Neuronal stem cell (in vitro differentiated cells): Measurements from ENCODE around the gene RPLP2.

Experiments
- DNase-seq: peaks from one replicate; pipeline ENCODE4 v3.0.0-alpha.2; 2013; ENCODE audit warnings: low spot score
- H2AFZ ChIP-seq: one replicate; pipeline ENCODE4 v1.6.1; 2013; ENCODE audit warnings: mild to moderate bottlenecking, low read length, inconsistent platforms
- H2AK5ac ChIP-seq: 2 replicates; pipeline ENCODE4 v1.6.1; 2013; ENCODE audit warnings: low read depth, mild to moderate bottlenecking, inconsistent platforms, low read length, moderate library complexity, mixed read lengths
- H2BK120ac ChIP-seq: 2 replicates; pipeline ENCODE4 v1.6.1; 2013; ENCODE audit warnings: low read depth, mild to moderate bottlenecking, inconsistent platforms, low read length, moderate library complexity, mixed read lengths
- H2BK12ac ChIP-seq: one replicate; pipeline ENCODE4 v1.6.1; 2013; ENCODE audit warnings: low read length, inconsistent platforms
- H2BK15ac ChIP-seq: 2 replicates; pipeline ENCODE4 v1.6.1; 2013; ENCODE audit warnings: mild to moderate bottlenecking, low read length, inconsistent platforms, mixed read lengths
- H2BK5ac ChIP-seq: one replicate; pipeline ENCODE4 v1.6.1; 2013; ENCODE audit warnings: inconsistent platforms, mild to moderate bottlenecking, low read length, moderate library complexity
- H3K14ac ChIP-seq: one replicate; pipeline ENCODE4 v1.6.1; 2013; ENCODE audit warnings: low read length, inconsistent platforms
- H3K18ac ChIP-seq: 2 replicates; pipeline ENCODE4 v1.6.1; 2013; ENCODE audit warnings: low read length, inconsistent platforms
- H3K23ac ChIP-seq: 2 replicates; pipeline ENCODE4 v1.6.1; 2013; ENCODE audit warnings: low read depth, mild to moderate bottlenecking, mixed read lengths, low read length, inconsistent platforms; ENCODE audit not compliant: poor library complexity
- H3K27ac ChIP-seq: replicated peaks from 3 replicates; pipeline ENCODE4 v1.5.1; 2013; ENCODE audit warnings: low read length, inconsistent platforms
- H3K27me3 ChIP-seq, 3 experiments: 2 replicates each; pipeline ENCODE4 v1.6.1; 2013; ENCODE audit warnings: low read length in 3 of 3, mild to moderate bottlenecking in 2 of 3, inconsistent platforms in 1 of 3, low read depth in 1 of 3, mixed read lengths in 1 of 3, moderate library complexity in 1 of 3; ENCODE audit not compliant: control insufficient read depth in 3 of 3, insufficient read depth in 3 of 3
- H3K36me3 ChIP-seq, 2 donors: replicated peaks in 1 of 2; 2 replicates each; pipeline ENCODE4 v1.6.1; 2013; ENCODE audit warnings: low read length in 2 of 2; ENCODE audit not compliant: control insufficient read depth in 2 of 2, insufficient read depth in 2 of 2
- H3K4ac ChIP-seq: 2 replicates; pipeline ENCODE4 v1.6.1; 2013; ENCODE audit warnings: inconsistent platforms, mild to moderate bottlenecking, low read length, moderate library complexity
- H3K4me1 ChIP-seq, 2 donors: 1 replicate in 1 of 2; 2 replicates in 1 of 2; pipeline ENCODE4 v1.6.1; 2013; ENCODE audit warnings: low read length in 2 of 2, low read depth in 1 of 2; ENCODE audit not compliant: control insufficient read depth in 2 of 2, insufficient read depth in 1 of 2
- H3K4me2 ChIP-seq: one replicate; pipeline ENCODE4 v1.6.1; 2013; ENCODE audit warnings: mild to moderate bottlenecking, low read length, inconsistent platforms; ENCODE audit not compliant: insufficient read depth, poor library complexity, severe bottlenecking
- H3K4me3 ChIP-seq, 2 donors: 2 replicates each; pipeline ENCODE4 v1.5.1; 2013; ENCODE audit warnings: low read length in 2 of 2, mild to moderate bottlenecking in 2 of 2, inconsistent platforms in 1 of 2, moderate library complexity in 1 of 2
- H3K79me1 ChIP-seq: one replicate; pipeline ENCODE4 v1.6.1; 2013; ENCODE audit warnings: low read depth, mild to moderate bottlenecking, inconsistent platforms, low read length, moderate library complexity
- H3K9ac ChIP-seq: one replicate; pipeline ENCODE4 v1.6.1; 2013; ENCODE audit warnings: mild to moderate bottlenecking, low read depth, low read length, inconsistent platforms; ENCODE audit not compliant: poor library complexity
- H3K9me3 ChIP-seq, 2 donors: replicated peaks in 1 of 2; 2 replicates each; pipeline versions ENCODE3 to v1.6.1; 2013; ENCODE audit warnings: low read length in 2 of 2, mild to moderate bottlenecking in 2 of 2, inconsistent platforms in 1 of 2, low read depth in 1 of 2, mixed read lengths in 1 of 2, moderate library complexity in 1 of 2; ENCODE audit not compliant: control insufficient read depth in 2 of 2, insufficient read depth in 1 of 2
- H4K8ac ChIP-seq: one replicate; pipeline ENCODE4 v1.6.1; 2013; ENCODE audit warnings: low read depth, mild to moderate bottlenecking, inconsistent platforms, low read length, moderate library complexity
- H4K91ac ChIP-seq: one replicate; pipeline ENCODE4 v1.6.1; 2013; ENCODE audit warnings: low read length, low read depth, mild to moderate bottlenecking, inconsistent platforms; ENCODE audit not compliant: poor library complexity
- whole genome bisulfite sequencing, 2 donors: extraction: QIAGEN DNeasy Blood & Tissue Kit; methylation state at CpG; one replicate each; pipeline ENCODE4 v1.1.7; 2013; ENCODE audit warnings: missing lambda C conversion rate in 2 of 2, mixed read lengths in 1 of 2; ENCODE audit not compliant: insufficient read length in 2 of 2, insufficient replicate concordance in 1 of 2; ENCODE audit errors: extremely low coverage in 2 of 2; 5-methylcytosine and 5-hydroxymethylcytosine counted together

Gene RPLP2

GRCh38 chr11:849104-849824 is 39.5 kb downstream of the RPLP2 start:
- no peak for DNase-seq
- no CpG with 5 or more reads among the region's 71 CpGs for WGBS, 2 donors

GRCh38 chr11:849951-850774 is 40.4 kb downstream of the RPLP2 start:
- DNase-seq, result no peak

More at GRCh38 chr11:849104-849824, 39.5 kb downstream of the RPLP2 start:
- Histone ChIP-seq H3K36me3 (no peaks in the 10 kb centered on the region), H3K18ac (peak overlapping the region; percentile 91), H3K79me1 (peaks cover 17% of the 10 kb centered on the region), H3K14ac (no peak overlapping the region), H2AFZ (peak overlapping the region; percentile 83), H3K27ac (no peak overlapping the region), H4K8ac (peak overlapping the region; percentile 43), H2AK5ac (peak overlapping the region; percentile 98), H3K9ac (peak overlapping the region; percentile 44), H2BK5ac (no peak overlapping the region), H3K9me3 (no peaks in the 10 kb centered on the region), H2BK15ac (no peak overlapping the region), H3K4me2 (peak overlapping the region; percentile 98), H2BK120ac (no peak overlapping the region), H3K4me3 (peak overlapping the region; percentile 62 to 76), H3K27me3 (peaks cover 0 to 20% (median 0%) of the 10 kb centered on the region in 3 experiments), H3K4me1 (peaks cover 32 to 48% of the 10 kb centered on the region in 2 donors), H3K23ac (no peak overlapping the region), H2BK12ac (peak overlapping the region; percentile 22), H4K91ac (no peak overlapping the region), H3K4ac (no peak overlapping the region)

GRCh38 chr11:850775-851763 is 41.3 kb downstream of the RPLP2 start:
- Histone ChIP-seq H3K4me1 (peaks cover 35 to 47% of the 10 kb centered on the region in 2 donors), H2BK15ac (peak overlapping the region; percentile 85), H3K14ac (peak overlapping the region; percentile 94), H3K9ac (peak overlapping the region; percentile 88), H3K4ac (no peak overlapping the region), H2BK12ac (no peak overlapping the region), H3K4me3 (peak overlapping the region; percentile 62 to 84), H3K79me1 (peaks cover 19% of the 10 kb centered on the region), H4K8ac (peak overlapping the region; percentile 65), H3K9me3 (no peaks in the 10 kb centered on the region), H3K27ac (no peak overlapping the region), H3K23ac (peak overlapping the region; percentile 80), H2BK120ac (peak overlapping the region; percentile 87), H3K27me3 (peaks cover 0 to 20% (median 0%) of the 10 kb centered on the region in 3 experiments), H4K91ac (no peak overlapping the region), H2BK5ac (peak overlapping the region; percentile 39), H3K36me3 (no peaks in the 10 kb centered on the region), H2AK5ac (peak overlapping the region; percentile 96), H2AFZ (no peak overlapping the region), H3K18ac (peak overlapping the region; percentile 90), H3K4me2 (peak overlapping the region; percentile 98)
- no peak for DNase-seq
- no CpG with 5 or more reads among the region's 28 CpGs for WGBS, 2 donors

More at GRCh38 chr11:849951-850774, 40.4 kb downstream of the RPLP2 start:
- peak overlapping the region; percentile 39 for H2BK5ac ChIP-seq
- no peak overlapping the region for H4K91ac ChIP-seq
- peaks cover 17% of the 10 kb centered on the region for H3K79me1 ChIP-seq
- H4K8ac ChIP-seq, result no peak overlapping the region
- peaks cover 35 to 51% of the 10 kb centered on the region in 2 donors for H3K4me1 ChIP-seq
- WGBS, 2 donors, result no CpG with 5 or more reads among the region's 97 CpGs
- H3K4ac ChIP-seq, result no peak overlapping the region
- H3K23ac ChIP-seq, result peak overlapping the region; percentile 80
- H3K4me2 ChIP-seq, result peak overlapping the region; percentile 98
- peak overlapping the region; percentile 85 for H2BK15ac ChIP-seq
- H2AK5ac ChIP-seq, result peak overlapping the region; percentile 96
- no peak overlapping the region for H2BK120ac ChIP-seq
- H3K9ac ChIP-seq, result peak overlapping the region; percentile 88
- peak overlapping the region; percentile 83 for H2AFZ ChIP-seq
- H3K9me3 ChIP-seq, result no peaks in the 10 kb centered on the region
- H3K14ac ChIP-seq, result peak overlapping the region; percentile 94
- no peaks in the 10 kb centered on the region for H3K36me3 ChIP-seq
- peak overlapping the region; percentile 73 for H2BK12ac ChIP-seq
- no peak overlapping the region for H3K27ac ChIP-seq
- H3K18ac ChIP-seq, result peak overlapping the region; percentile 94
- peak overlapping the region; percentile 62 to 84 for H3K4me3 ChIP-seq
- peaks cover 0 to 20% (median 0%) of the 10 kb centered on the region in 3 experiments for H3K27me3 ChIP-seq
